Chondrocyte (in vitro differentiated cells): ENCODE measurements around the gene CARNS1. TPM values are rescaled to one million over a fixed set of nuclear protein-coding genes. Genes with fewer than 3 reads are reported as not detected.

Experiments used
- DNase-seq: peaks from one replicate; pipeline ENCODE4 v3.0.0; 2021; ENCODE audit warnings: mixed read lengths, low spot score
- H3K27ac Mint-ChIP-seq: one replicate; pipeline ENCODE4 v1.8.0; 2021; ENCODE audit warnings: mild to moderate bottlenecking, moderate library complexity, mixed read lengths; ENCODE audit not compliant: unreplicated experiment
- H3K27me3 Mint-ChIP-seq: 2 replicates; pipeline ENCODE4 v1.8.0; 2021; ENCODE audit warnings: low read depth, mixed read lengths
- H3K36me3 Mint-ChIP-seq: 2 replicates; pipeline ENCODE4 v1.8.0; 2021; ENCODE audit warnings: low read depth, mixed read lengths
- H3K4me1 Mint-ChIP-seq: 2 replicates; pipeline ENCODE4 v1.8.0; 2021; ENCODE audit warnings: low read depth, mild to moderate bottlenecking, mixed read lengths
- H3K4me3 Mint-ChIP-seq: one replicate; pipeline ENCODE4 v1.8.0; 2021; ENCODE audit warnings: mild to moderate bottlenecking, moderate library complexity, mixed read lengths; ENCODE audit not compliant: unreplicated experiment
- H3K9me3 Mint-ChIP-seq: 2 replicates; pipeline ENCODE4 v1.8.0; 2021; ENCODE audit warnings: low read depth, mixed read lengths
- total RNA-seq: library from RNA; stranded (reverse); gene quantifications from 3 replicates; pipeline ENCODE4 v1.2.1, GENCODE V29; 2021
- TF ChIP-seq, protein P1 (sequence below): fragments of 200-600 bp; sonication (generic); IDR thresholded peaks from 2 replicates; pipeline ENCODE4 v1.5.0; 2021; ENCODE audit warnings: antibody characterized with exemption, mild to moderate bottlenecking, moderate library complexity

CARNS1 gene
- total RNA-seq, 1 donor from 2014 or later, result 1.8 TPM

DNA sequence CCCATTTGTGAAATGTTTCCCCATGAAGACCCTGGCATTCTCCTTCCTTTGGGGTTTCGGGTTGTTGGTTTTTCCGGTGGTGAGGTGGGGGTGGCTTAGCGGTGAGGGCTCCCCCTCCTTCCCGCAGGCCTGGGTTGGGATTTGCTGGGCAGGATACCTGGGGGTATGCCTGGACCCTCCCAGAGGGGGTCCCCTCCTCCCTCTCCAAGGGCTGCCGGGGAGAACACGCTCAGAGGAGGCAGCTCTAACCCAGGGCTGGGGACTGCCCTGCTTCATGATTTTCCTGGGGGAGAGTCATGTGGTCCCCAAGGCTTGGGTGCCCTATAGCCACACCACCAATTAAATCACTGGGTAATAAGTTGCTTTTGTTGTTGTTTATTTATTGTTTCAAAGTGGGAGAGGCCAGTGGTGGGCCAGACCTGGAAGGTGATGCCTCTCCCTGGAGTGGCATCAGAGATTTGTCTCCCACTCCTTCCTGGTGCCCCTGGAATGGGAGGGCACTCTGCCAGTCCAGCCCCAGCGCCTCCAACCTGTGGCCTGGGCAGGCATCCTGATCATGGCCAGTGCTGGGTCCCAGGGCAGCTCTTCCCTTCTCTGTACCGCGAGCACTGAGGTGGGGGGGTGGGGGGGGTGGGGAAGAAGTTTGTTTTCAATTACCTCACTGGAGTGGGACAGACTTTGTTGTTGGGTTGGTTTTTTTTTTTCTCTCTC lies 40.8 kb upstream of the CARNS1 start:
- peak overlapping the region; percentile 96 for H3K27ac Mint-ChIP-seq
- peak overlapping the region; percentile 83 for H3K4me3 Mint-ChIP-seq
- TF ChIP-seq, protein P1, sequence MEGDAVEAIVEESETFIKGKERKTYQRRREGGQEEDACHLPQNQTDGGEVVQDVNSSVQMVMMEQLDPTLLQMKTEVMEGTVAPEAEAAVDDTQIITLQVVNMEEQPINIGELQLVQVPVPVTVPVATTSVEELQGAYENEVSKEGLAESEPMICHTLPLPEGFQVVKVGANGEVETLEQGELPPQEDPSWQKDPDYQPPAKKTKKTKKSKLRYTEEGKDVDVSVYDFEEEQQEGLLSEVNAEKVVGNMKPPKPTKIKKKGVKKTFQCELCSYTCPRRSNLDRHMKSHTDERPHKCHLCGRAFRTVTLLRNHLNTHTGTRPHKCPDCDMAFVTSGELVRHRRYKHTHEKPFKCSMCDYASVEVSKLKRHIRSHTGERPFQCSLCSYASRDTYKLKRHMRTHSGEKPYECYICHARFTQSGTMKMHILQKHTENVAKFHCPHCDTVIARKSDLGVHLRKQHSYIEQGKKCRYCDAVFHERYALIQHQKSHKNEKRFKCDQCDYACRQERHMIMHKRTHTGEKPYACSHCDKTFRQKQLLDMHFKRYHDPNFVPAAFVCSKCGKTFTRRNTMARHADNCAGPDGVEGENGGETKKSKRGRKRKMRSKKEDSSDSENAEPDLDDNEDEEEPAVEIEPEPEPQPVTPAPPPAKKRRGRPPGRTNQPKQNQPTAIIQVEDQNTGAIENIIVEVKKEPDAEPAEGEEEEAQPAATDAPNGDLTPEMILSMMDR, result no peak
- H3K36me3 Mint-ChIP-seq, result no peaks in the 10 kb centered on the region
- H3K9me3 Mint-ChIP-seq, result no peaks in the 10 kb centered on the region
- no peaks in the 10 kb centered on the region for H3K27me3 Mint-ChIP-seq
- H3K4me1 Mint-ChIP-seq, result peaks cover 49% of the 10 kb centered on the region
- no peak for DNase-seq

- H3K27ac Mint-ChIP-seq, result no peak overlapping the region
- TF ChIP-seq, protein P1, result no peak
- no peaks in the 10 kb centered on the region for H3K36me3 Mint-ChIP-seq
- H3K4me3 Mint-ChIP-seq, result no peak overlapping the region
- peaks cover 43% of the 10 kb centered on the region for H3K4me1 Mint-ChIP-seq
- no peak for DNase-seq
- H3K27me3 Mint-ChIP-seq, result no peaks in the 10 kb centered on the region
- H3K9me3 Mint-ChIP-seq, result no peaks in the 10 kb centered on the region
These were observed 40.0 kb upstream of the CARNS1 start for GRCh38 chr11:67375320-67376055.

- no peak for DNase-seq
- TF ChIP-seq, protein P1, result no peak
- no peak overlapping the region for H3K4me3 Mint-ChIP-seq
- H3K27me3 Mint-ChIP-seq, result no peaks in the 10 kb centered on the region
- no peaks in the 10 kb centered on the region for H3K9me3 Mint-ChIP-seq
- no peaks in the 10 kb centered on the region for H3K36me3 Mint-ChIP-seq
- peaks cover 35% of the 10 kb centered on the region for H3K4me1 Mint-ChIP-seq
- no peak overlapping the region for H3K27ac Mint-ChIP-seq
These were observed 39.2 kb upstream of the CARNS1 start for GRCh38 chr11:67376063-67376820.

GRCh38 chr11:67376873-67377808 lies 38.3 kb upstream of the CARNS1 start:
- peaks cover 28% of the 10 kb centered on the region for H3K4me1 Mint-ChIP-seq
- no peaks in the 10 kb centered on the region for H3K27me3 Mint-ChIP-seq
- no peak overlapping the region for H3K4me3 Mint-ChIP-seq
- no peak overlapping the region for H3K27ac Mint-ChIP-seq
- H3K36me3 Mint-ChIP-seq, result no peaks in the 10 kb centered on the region
- H3K9me3 Mint-ChIP-seq, result no peaks in the 10 kb centered on the region
- TF ChIP-seq, protein P1, result no peak
- no peak for DNase-seq
